Measurements from ENCODE around the gene MSANTD1.

MSANTD1 gene

DNA sequence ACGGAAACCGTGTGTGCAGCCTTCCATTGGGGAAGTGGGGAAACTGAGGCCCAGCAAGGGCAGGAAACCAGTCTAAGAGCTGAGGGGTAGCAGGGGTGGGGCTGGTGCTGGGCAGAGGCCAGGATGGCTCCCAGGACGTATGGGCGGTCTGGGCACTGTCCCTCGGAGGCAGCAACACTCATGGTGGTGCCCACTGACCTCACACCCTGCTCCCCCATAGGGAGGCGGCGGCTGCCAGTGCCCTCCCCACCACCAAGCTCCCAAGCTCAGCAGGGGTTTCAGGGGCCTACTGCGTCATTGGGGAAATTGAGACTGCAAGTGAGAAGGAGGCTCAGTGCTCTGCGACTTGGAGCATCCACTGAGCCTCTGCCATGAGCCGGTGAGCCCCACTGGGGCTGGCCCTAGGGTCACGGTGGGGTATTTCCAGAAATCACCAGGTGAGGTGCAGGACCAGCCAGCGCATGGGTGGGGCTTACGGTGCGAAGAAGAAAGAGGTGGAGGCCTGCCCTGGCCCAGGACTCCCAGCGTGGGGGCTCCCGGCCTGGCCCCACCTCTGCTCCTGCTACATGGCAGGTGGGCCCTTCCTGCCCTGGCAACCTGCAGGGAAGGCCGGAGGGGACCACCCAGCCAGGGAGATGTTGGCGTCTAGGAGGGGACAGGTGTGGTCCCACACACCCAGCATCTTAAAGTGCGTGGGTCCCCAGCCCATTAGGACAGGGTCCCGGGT is 915 bp downstream of the MSANTD1 start:
- no peak overlapping the region for H3K4me2 ChIP-seq (ENCODE audit: low read length)
- H3K9me2 ChIP-seq (ENCODE audit: low read depth, low read length), result no peaks in the 10 kb centered on the region
- H3K79me2 ChIP-seq (ENCODE audit: insufficient read depth, low read length), result no peaks in the 10 kb centered on the region
- no peaks in the 10 kb centered on the region for H3K9me3 ChIP-seq (ENCODE audit: low read length)
- TF ChIP-seq, protein P1, sequence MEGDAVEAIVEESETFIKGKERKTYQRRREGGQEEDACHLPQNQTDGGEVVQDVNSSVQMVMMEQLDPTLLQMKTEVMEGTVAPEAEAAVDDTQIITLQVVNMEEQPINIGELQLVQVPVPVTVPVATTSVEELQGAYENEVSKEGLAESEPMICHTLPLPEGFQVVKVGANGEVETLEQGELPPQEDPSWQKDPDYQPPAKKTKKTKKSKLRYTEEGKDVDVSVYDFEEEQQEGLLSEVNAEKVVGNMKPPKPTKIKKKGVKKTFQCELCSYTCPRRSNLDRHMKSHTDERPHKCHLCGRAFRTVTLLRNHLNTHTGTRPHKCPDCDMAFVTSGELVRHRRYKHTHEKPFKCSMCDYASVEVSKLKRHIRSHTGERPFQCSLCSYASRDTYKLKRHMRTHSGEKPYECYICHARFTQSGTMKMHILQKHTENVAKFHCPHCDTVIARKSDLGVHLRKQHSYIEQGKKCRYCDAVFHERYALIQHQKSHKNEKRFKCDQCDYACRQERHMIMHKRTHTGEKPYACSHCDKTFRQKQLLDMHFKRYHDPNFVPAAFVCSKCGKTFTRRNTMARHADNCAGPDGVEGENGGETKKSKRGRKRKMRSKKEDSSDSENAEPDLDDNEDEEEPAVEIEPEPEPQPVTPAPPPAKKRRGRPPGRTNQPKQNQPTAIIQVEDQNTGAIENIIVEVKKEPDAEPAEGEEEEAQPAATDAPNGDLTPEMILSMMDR (IDR thresholded peaks at IDR 0.05; ENCODE audit: low read length), result no peak
- TF ChIP-seq EZH2 (IDR thresholded peaks at IDR 0.05; ENCODE audit: borderline replicate concordance, low read length), result no peak
- H3K4me3 ChIP-seq (ENCODE audit: low read depth, low read length, poor library complexity, severe bottlenecking), result no peak overlapping the region
- H4K20me1 ChIP-seq (ENCODE audit: insufficient read depth, low read length), result no peaks in the 10 kb centered on the region
- no peak overlapping the region for H2AFZ ChIP-seq (ENCODE audit: low read length)
- no peaks in the 10 kb centered on the region for H3K36me3 ChIP-seq (ENCODE audit: insufficient read depth, low read length)
- no peak overlapping the region for H3K27ac ChIP-seq (ENCODE audit: low read depth, low read length, poor library complexity, severe bottlenecking)
- H3K9ac ChIP-seq (ENCODE audit: low read length), result no peak overlapping the region
- no peaks in the 10 kb centered on the region for H3K4me1 ChIP-seq (ENCODE audit: insufficient read depth, low read length, severe bottlenecking)
- no peaks in the 10 kb centered on the region for H3K27me3 ChIP-seq (ENCODE audit: insufficient read depth, low read length)
- no peaks in the 10 kb centered on the region for H3F3A ChIP-seq (ENCODE audit: insufficient read depth, low read length)

DNA sequence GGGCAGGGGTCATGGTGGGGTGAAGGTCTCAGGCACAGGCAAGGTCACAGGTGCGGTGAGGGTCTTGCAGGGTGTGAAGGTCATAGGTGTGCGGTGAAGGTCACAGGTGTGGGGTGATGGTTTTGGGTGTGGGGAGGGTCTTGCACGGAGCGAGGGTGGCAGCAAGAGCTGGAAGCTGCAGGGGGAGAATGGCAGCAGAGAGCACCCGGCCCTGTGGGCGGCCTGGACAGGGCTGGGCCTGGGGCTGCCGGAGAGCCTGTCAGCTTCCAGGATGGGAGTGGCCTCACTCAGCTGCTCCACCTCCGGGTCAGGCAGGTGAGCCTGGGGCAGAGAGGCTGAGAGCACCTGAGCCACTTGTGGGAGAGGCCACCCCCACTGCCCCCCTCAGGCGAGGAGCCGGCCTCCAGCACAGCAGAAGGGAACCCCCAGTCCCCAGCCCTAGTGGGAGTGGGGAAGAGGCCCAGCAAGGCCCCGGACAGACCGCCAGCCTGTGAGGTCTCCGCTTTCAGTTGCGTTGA is 1.5 kb downstream of the MSANTD1 start:
- no peak overlapping the region for H3K4me3 ChIP-seq (ENCODE audit: low read depth, low read length, poor library complexity, severe bottlenecking)
- H3K9me2 ChIP-seq (ENCODE audit: low read depth, low read length), result no peaks in the 10 kb centered on the region
- H3F3A ChIP-seq (ENCODE audit: insufficient read depth, low read length), result no peaks in the 10 kb centered on the region
- H3K27ac ChIP-seq (ENCODE audit: low read depth, low read length, poor library complexity, severe bottlenecking), result no peak overlapping the region
- H3K79me2 ChIP-seq (ENCODE audit: insufficient read depth, low read length), result no peaks in the 10 kb centered on the region
- H3K9me3 ChIP-seq (ENCODE audit: low read length), result no peaks in the 10 kb centered on the region
- no peak overlapping the region for H2AFZ ChIP-seq (ENCODE audit: low read length)
- H4K20me1 ChIP-seq (ENCODE audit: insufficient read depth, low read length), result no peaks in the 10 kb centered on the region
- H3K27me3 ChIP-seq (ENCODE audit: insufficient read depth, low read length), result no peaks in the 10 kb centered on the region
- no peaks in the 10 kb centered on the region for H3K4me1 ChIP-seq (ENCODE audit: insufficient read depth, low read length, severe bottlenecking)
- no peak overlapping the region for H3K4me2 ChIP-seq (ENCODE audit: low read length)
- no peak for TF ChIP-seq EZH2 (IDR thresholded peaks at IDR 0.05; ENCODE audit: borderline replicate concordance, low read length)
- TF ChIP-seq, protein P1 (IDR thresholded peaks at IDR 0.05; ENCODE audit: low read length), result no peak
- no peak overlapping the region for H3K9ac ChIP-seq (ENCODE audit: low read length)
- no peaks in the 10 kb centered on the region for H3K36me3 ChIP-seq (ENCODE audit: insufficient read depth, low read length)

DNA sequence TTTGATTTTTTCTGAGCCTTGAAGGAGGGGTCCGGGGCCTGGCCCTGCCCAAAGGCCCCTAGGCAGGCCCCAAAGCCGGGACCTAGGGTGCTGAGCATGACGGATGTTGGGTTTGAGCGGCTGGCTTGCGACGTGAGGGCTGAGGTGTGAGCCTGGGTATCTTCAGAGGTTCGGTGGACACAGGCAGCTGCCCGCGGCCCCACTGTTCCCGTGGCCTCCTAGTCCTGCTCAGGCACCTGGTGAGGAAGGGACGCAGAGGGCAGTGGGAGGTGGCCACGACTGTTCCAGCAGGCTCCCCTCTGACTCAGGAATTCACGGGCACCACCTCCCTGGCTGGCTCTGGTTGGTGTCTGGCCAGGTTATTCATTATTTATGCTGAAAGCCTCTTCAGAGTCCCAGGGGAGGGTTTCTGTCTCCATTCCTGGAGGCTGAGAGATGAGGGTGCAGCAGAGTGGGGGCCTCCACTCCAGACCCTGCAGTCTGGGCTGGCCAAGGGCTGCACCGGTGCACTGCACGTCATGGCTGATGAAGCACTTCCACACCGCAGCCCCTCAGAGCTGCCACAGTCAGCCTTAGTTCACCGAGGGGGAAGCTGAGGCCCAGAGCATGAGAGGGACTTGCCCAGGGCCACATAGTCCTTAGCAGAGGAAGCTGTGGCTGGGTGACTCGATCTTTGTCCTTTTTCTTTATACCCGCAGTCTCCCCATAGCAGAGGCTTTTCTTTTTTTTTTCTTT is 2.2 kb downstream of the MSANTD1 start:
- Histone ChIP-seq H2AFZ (ENCODE audit: low read length) (no peak overlapping the region), H3K79me2 (ENCODE audit: insufficient read depth, low read length) (no peaks in the 10 kb centered on the region), H4K20me1 (ENCODE audit: insufficient read depth, low read length) (no peaks in the 10 kb centered on the region), H3K9me2 (ENCODE audit: low read depth, low read length) (no peaks in the 10 kb centered on the region), H3F3A (ENCODE audit: insufficient read depth, low read length) (no peaks in the 10 kb centered on the region), H3K27ac (ENCODE audit: low read depth, low read length, poor library complexity, severe bottlenecking) (no peak overlapping the region), H3K36me3 (ENCODE audit: insufficient read depth, low read length) (no peaks in the 10 kb centered on the region), H3K4me1 (ENCODE audit: insufficient read depth, low read length, severe bottlenecking) (no peaks in the 10 kb centered on the region), H3K9me3 (ENCODE audit: low read length) (no peaks in the 10 kb centered on the region), H3K27me3 (ENCODE audit: insufficient read depth, low read length) (no peaks in the 10 kb centered on the region), H3K4me2 (ENCODE audit: low read length) (no peak overlapping the region), H3K9ac (ENCODE audit: low read length) (no peak overlapping the region), H3K4me3 (ENCODE audit: low read depth, low read length, poor library complexity, severe bottlenecking) (no peak overlapping the region)
- TF ChIP-seq EZH2 (IDR thresholded peaks at IDR 0.05; ENCODE audit: borderline replicate concordance, low read length), result no peak
- TF ChIP-seq, protein P1 (IDR thresholded peaks at IDR 0.05; ENCODE audit: low read length), result no peak
